Urinary bladder (tissue), 4 donors: ENCODE results near the gene ZFP3. TPM values are rescaled to one million over a fixed set of nuclear protein-coding genes. Genes with fewer than 3 reads are reported as not detected.
"Not testable (repeated sequence)": the region's sequence is repeated elsewhere in the genome, so short reads cannot be mapped to it uniquely, and the experiment has no call there.

Experiments
- DNase-seq: peaks from one replicate; pipeline ENCODE4 v3.0.0-alpha.2; 2015; ENCODE audit errors: extremely low spot score
- H3K27ac ChIP-seq: one replicate; pipeline ENCODE4 v1.5.1; 2013; ENCODE audit warnings: low read depth, mild to moderate bottlenecking, moderate library complexity
- H3K36me3 ChIP-seq: one replicate; pipeline ENCODE4 v1.6.1; 2013; ENCODE audit warnings: mild to moderate bottlenecking, moderate library complexity; ENCODE audit not compliant: insufficient read depth
- H3K4me1 ChIP-seq: one replicate; pipeline ENCODE4 v1.6.1; 2013; ENCODE audit warnings: mild to moderate bottlenecking, moderate library complexity; ENCODE audit not compliant: insufficient read depth
- H3K4me3 ChIP-seq: one replicate; pipeline ENCODE4 v1.5.1; 2013; ENCODE audit warnings: low read depth, low read length
- WGBS: extraction: QIAGEN DNeasy Blood & Tissue Kit; methylation state at CpG from one replicate; pipeline ENCODE4 v1.1.7; 2013; 5-methylcytosine and 5-hydroxymethylcytosine counted together
- polyA plus RNA-seq: library from polyadenylated mRNA; stranded (reverse); fragments of 200-250 nt; gene quantifications from one replicate; pipeline ENCODE4 v1.2.3, GENCODE V29; 2013
- total RNA-seq: library from RNA; depleted of rRNA; stranded (reverse); fragments of >200 nt; gene quantifications from one replicate; pipeline ENCODE4 v1.2.3, GENCODE V29; 2014
- donor health status: healthy with polysubstance abuse.
- donor health status: healthy.

Gene ZFP3
- total and polyA plus RNA-seq, 2 donors = 3.9 to 9.2 TPM

DNA sequence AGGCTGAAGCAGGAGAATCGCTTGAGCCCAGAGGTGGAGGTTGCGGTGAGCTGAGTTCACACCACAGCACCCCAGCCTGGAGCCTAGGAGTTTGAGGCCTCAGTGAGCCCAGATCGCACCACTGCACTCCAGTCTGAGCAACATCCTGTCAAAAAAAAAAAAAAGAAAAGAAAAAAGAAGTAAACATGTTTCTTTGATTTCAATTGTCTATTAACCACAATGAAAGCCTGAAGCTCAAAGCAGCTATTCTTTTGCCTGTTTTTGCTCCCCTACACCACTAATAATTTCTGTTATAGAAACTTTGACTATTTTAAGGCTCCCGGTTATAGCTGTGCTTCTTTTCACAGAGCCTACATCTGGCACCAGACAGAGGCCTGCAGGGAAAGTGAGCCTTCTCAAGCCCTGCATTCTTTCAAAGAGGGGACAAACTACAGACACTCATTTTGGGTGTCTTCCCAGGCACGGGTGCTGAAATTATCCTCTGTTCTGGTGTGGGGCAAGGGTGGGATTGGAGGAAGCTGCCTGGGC, 28.9 kb upstream of the ZFP3 start:
- Histone ChIP-seq H3K4me1 (no peaks in the 10 kb centered on the region), H3K27ac (peak overlapping the region; percentile 61), H3K4me3 (no peak overlapping the region), H3K36me3 (no peaks in the 10 kb centered on the region)
- DNase-seq = no peak
- 47% methylated on average over 5 of the region's 5 CpGs for WGBS

GRCh38 chr17:5050278-5050677, 28.0 kb upstream of the ZFP3 start:
- H3K27ac ChIP-seq = peak overlapping the region; percentile 56
- no peak overlapping the region for H3K4me3 ChIP-seq
- no peaks in the 10 kb centered on the region for H3K4me1 ChIP-seq
- DNase-seq = no peak
- 45% methylated on average over 9 of the region's 9 CpGs for WGBS
- no peaks in the 10 kb centered on the region for H3K36me3 ChIP-seq

GRCh38 chr17:5055543-5055942, 22.7 kb upstream of the ZFP3 start:
- 89% methylated on average over 10 of the region's 10 CpGs for WGBS
- H3K27ac ChIP-seq = no peak overlapping the region
- H3K4me1 ChIP-seq = no peaks in the 10 kb centered on the region
- DNase-seq = no peak
- H3K4me3 ChIP-seq = no peak overlapping the region
- no peaks in the 10 kb centered on the region for H3K36me3 ChIP-seq

- H3K4me3 ChIP-seq = no peak overlapping the region
- no peaks in the 10 kb centered on the region for H3K36me3 ChIP-seq
- H3K4me1 ChIP-seq = no peaks in the 10 kb centered on the region
- no peak overlapping the region for H3K27ac ChIP-seq
- WGBS = 57% methylated on average over 1 of the region's 1 CpG
- DNase-seq = no peak
These were observed 13.0 kb upstream of the ZFP3 start for GRCh38 chr17:5065227-5065744.

DNA sequence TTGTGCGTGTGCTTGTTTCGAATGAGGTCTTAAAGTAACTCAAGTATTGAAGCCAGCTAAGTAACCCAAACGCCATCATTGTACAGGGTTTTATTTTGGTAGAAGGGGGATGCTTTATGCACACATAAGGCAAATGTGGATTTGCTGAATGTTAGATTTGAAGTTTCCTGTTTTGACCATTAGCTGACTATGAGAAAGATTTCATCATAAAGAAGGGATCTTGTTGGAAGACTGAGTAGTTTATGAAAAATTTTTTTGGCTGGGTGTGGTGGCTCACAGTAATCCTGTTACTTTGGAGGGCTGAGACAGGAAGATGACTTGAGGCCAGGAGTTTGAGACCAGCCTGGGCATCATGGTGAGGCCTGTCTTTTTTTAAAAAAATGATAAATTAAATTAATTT, 10.0 kb upstream of the ZFP3 start:
- 87% methylated on average over 3 of the region's 3 CpGs for WGBS
- no peak overlapping the region for H3K27ac ChIP-seq
- no peak overlapping the region for H3K4me3 ChIP-seq
- H3K4me1 ChIP-seq = no peaks in the 10 kb centered on the region
- no peaks in the 10 kb centered on the region for H3K36me3 ChIP-seq
- no peak for DNase-seq

- Histone ChIP-seq H3K4me3 (no peak overlapping the region), H3K36me3 (no peaks in the 10 kb centered on the region), H3K4me1 (no peaks in the 10 kb centered on the region), H3K27ac (no peak overlapping the region)
- 78% methylated on average over 4 of the region's 4 CpGs for WGBS
- no peak for DNase-seq
These were observed 8.5 kb upstream of the ZFP3 start for GRCh38 chr17:5069724-5070123.

GRCh38 chr17:5075472-5075871, 2.8 kb upstream of the ZFP3 start:
- not testable (repeated sequence) for H3K27ac ChIP-seq, H3K36me3 ChIP-seq, DNase-seq, H3K4me1 ChIP-seq, H3K4me3 ChIP-seq
- 88% methylated on average over 4 of the region's 5 CpGs for WGBS

DNA sequence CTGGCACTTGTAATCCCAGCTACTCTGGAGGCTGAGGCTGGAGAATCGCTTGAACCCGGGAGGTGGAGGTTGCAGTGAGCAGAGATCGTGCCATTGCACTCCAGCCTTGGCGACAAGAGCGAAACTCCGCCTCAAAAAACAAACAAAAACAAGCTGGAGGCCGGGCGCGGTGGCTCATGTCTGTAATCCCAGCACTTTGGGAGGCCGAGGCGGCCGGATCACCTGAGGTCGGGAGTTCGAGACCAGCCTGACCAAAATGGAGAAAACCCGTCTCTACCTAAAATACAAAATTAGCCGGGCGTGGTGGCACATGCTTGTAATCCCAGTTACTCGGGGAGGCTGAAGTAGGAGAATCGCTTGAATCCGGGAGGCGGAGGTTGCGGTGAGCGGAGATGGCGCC, 992 bp upstream of the ZFP3 start:
- not testable (repeated sequence) for H3K36me3 ChIP-seq, H3K27ac ChIP-seq, H3K4me3 ChIP-seq, DNase-seq, H3K4me1 ChIP-seq
- WGBS = 98% methylated on average over 24 of the region's 24 CpGs

GRCh38 chr17:5077781-5078105, 524 bp upstream of the ZFP3 start:
- Histone ChIP-seq H3K4me3 (peak overlapping the region; percentile 71), H3K36me3 (no peaks in the 10 kb centered on the region), H3K4me1 (no peaks in the 10 kb centered on the region), H3K27ac (no peak overlapping the region)
- peak; percentile 8 for DNase-seq
- 12% methylated on average over 14 of the region's 14 CpGs for WGBS

DNA sequence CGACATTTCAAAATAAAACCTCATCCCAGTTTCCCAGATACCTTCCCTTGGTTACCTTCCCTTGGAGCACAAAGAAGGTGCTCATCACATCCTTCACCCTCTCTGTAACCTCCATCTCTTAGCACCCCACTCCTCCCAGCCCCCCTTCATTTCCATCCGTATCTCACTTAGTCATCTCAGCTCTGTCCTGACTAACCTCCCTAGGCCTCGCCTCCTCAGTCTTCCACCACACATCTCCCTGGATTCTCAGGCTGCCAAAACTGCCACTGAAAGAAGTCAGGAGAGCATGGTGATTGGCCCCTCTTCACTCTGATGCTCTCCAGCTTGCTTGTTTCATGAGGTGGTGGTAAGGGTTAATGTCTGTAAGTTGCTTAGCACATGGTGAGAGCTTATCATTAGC, 2.3 kb downstream of the ZFP3 start:
- H3K27ac ChIP-seq = no peak overlapping the region
- WGBS = 89% methylated on average over 3 of the region's 3 CpGs
- no peaks in the 10 kb centered on the region for H3K36me3 ChIP-seq
- no peak overlapping the region for H3K4me3 ChIP-seq
- DNase-seq = no peak
- no peaks in the 10 kb centered on the region for H3K4me1 ChIP-seq

GRCh38 chr17:5092218-5093010, 14.1 kb downstream of the ZFP3 start:
- Histone ChIP-seq H3K36me3 (peaks cover 7% of the 10 kb centered on the region), H3K27ac (no peak overlapping the region), H3K4me1 (no peaks in the 10 kb centered on the region), H3K4me3 (no peak overlapping the region)
- DNase-seq = no peak
- 97% methylated on average over 6 of the region's 6 CpGs for WGBS

DNA sequence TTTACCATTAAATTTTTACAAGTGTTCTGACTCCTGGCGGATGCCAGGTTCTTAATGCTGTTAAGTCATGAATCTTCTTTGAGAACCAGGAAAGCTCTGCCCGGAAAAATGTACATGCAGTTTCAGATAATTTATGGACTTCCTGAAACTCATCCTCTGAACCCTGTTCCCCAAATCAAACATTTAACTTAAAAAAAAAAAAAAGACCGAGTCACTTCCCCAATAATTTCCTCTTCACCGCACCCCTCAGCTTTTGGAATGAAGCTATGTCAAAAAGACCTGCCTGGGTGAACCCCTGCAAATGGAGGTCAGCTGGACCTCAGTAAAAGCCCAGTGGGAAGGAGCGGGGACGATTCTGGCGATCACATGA, 18.4 kb downstream of the ZFP3 start:
- H3K27ac ChIP-seq = no peak overlapping the region

DNA sequence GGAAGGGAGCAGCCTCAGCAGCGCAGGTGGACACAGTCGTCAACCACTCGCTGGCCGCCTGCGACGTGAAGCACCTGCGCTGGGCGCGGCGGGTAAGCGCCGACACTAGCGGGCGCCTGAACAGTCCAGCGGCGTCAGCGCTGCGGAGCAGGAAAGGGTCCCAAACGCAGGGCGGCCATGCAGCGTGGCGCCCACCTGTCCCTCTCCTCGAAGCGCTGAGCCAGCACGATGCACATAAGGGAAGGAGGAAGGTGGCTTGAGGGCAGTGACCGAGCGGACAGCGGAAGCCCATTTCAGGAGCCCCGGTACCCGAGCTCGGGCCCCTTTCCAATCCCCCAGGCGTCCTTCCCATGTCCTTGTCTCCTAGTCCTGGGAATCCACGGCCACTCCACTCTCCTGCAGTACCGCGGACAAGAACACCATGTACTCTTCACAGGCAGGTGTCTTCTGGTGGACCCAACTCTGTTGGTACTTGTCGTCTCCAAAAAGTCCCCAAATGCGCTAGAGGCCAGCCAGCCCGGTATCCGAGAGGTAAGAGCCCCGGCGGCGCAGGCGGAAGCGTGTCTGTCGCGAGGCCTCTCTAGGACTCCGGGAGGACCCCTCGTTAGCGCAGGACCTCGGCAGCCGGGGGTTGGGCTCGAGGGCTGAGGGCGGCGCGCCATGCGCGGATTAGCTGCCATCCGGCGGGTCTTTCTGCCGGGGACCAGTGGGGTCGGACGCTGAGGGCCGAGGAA, 19.0 kb downstream of the ZFP3 start:
- no peaks in the 10 kb centered on the region for H3K4me1 ChIP-seq
- H3K36me3 ChIP-seq = no peaks in the 10 kb centered on the region
- H3K27ac ChIP-seq = no peak overlapping the region
- peak; percentile 36 for DNase-seq
- H3K4me3 ChIP-seq = peak overlapping the region; percentile 47
- under 1% methylated on average over 63 of the region's 63 CpGs for WGBS

More for the DNA sequence above, 18.4 kb downstream of the ZFP3 start:
- WGBS = 12% methylated on average over 7 of the region's 7 CpGs
- H3K4me1 ChIP-seq = no peaks in the 10 kb centered on the region
- no peak for DNase-seq
- peaks cover under 1% of the 10 kb centered on the region for H3K36me3 ChIP-seq
- peak overlapping the region; percentile 47 for H3K4me3 ChIP-seq

- no peak for DNase-seq
- H3K4me1 ChIP-seq = no peaks in the 10 kb centered on the region
- H3K36me3 ChIP-seq = no peaks in the 10 kb centered on the region
- WGBS = 86% methylated on average over 5 of the region's 5 CpGs
- no peak overlapping the region for H3K4me3 ChIP-seq
- H3K27ac ChIP-seq = no peak overlapping the region
These were observed 21.0 kb downstream of the ZFP3 start for GRCh38 chr17:5099271-5099670.
